T-helper 22 cell (primary cell): ENCODE results near the gene MROH2B.
"Not testable (repeated sequence)": the region's sequence is repeated elsewhere in the genome, so short reads cannot be mapped to it uniquely, and the experiment has no call there.

Experiments used
- DNase-seq: peaks from one replicate; pipeline ENCODE4 v3.0.0-alpha.2; 2020; ENCODE audit warnings: low read depth

The MROH2B gene

DNA sequence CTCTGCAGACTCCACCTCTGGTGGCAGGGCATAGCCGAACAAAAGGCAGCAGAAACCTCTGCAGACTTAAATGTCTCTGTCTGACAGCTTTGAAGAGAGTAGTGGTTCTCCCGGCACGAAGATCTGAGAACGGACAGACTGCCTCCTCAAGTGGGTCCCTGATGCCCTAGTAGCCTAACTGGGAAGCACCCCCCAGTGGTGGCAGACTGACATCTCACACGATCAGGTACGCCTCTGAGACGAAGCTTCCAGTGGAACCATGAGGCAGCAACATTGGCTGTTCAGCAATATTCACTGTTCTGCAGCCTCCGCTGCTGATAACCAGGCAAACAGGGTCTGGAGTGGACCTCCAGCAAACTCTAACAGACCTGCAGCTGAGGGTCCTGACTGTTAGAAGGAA lies 48.5 kb downstream of the MROH2B start:
- DNase-seq = not testable (repeated sequence)

GRCh38 chr5:41012318-41012717 lies 58.8 kb downstream of the MROH2B start:
- no peak for DNase-seq

- DNase-seq = no peak
These were observed 60.6 kb downstream of the MROH2B start for GRCh38 chr5:41010572-41010971.

GRCh38 chr5:41009232-41009631 lies 61.9 kb downstream of the MROH2B start:
- no peak for DNase-seq

GRCh38 chr5:41004931-41005330 lies 66.2 kb downstream of the MROH2B start:
- no peak for DNase-seq

GRCh38 chr5:41003670-41004376 lies 67.3 kb downstream of the MROH2B start:
- no peak for DNase-seq

DNA sequence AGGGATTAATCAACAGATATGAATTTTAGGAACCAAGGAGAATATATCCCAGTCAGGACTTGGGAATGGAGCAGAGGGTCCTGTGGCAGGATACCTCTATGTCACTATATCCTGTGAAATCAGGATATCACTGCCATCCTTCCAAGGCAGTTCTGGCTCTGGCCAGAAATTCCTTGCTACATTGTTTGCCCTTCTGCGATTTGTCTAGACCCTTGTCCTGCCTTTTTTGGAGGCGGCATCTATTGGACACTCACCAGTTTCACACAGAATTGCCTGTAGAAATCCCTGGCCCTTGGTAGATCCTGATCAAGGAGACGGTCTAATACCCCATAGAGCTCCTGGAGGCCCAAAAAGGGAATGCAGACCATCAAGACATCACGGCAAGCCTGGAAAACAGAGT lies 71.2 kb downstream of the MROH2B start:
- no peak for DNase-seq

DNA sequence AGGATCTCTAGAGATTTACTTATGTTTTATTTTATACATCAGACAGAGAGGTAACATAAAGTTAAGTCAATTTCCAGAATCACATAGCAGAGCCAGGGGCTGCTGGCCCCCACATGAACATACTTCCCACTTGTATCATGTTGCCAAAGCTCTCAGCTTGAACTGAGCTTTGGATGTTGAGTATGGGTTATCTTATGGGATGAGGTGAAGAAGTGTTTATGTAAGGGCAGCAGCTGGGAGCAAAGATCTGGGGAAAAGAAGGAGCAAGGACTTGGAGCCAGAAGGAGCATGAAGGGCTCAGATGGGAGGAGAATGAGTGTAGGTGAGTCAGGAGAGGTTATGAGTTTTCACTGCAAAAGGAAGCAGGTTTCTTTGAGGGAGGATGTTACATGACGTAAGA lies 72.0 kb downstream of the MROH2B start:
- no peak for DNase-seq

DNA sequence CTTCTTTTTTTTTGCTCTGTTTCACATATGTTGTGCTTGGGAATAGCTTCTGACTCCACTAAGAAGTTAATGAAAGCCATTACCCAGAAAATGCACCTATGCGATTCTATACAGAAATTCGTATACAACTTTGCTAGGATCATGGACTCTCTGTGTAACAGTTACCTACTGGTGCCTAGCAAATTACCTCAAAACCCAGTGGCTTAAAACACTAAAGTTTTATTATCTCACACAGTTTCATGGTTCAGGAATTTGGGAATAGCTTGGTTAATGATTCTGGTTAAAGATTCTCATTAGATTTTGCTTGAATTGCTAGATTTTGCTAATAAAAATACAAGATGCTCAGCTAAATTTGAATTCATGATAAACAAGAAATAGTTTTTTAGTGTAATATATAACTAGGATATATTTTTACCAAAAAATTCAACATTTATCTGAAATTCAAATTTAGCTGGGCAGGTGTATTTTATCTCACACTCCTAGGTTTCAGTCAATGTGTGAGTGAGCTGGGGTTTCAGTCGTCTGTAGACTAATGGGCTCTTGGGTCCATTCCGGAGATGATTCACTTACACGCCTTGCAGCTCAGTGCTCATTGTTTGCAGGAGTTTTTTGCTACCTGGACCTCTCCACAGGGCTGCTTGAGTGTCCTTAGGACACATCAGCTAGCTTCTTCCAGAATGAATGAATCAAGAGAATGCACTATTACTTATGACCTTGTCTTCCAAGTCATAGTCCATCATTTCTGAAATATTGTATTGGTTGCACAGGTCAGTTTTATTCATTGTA lies 75.1 kb downstream of the MROH2B start:
- DNase-seq = no peak

DNA sequence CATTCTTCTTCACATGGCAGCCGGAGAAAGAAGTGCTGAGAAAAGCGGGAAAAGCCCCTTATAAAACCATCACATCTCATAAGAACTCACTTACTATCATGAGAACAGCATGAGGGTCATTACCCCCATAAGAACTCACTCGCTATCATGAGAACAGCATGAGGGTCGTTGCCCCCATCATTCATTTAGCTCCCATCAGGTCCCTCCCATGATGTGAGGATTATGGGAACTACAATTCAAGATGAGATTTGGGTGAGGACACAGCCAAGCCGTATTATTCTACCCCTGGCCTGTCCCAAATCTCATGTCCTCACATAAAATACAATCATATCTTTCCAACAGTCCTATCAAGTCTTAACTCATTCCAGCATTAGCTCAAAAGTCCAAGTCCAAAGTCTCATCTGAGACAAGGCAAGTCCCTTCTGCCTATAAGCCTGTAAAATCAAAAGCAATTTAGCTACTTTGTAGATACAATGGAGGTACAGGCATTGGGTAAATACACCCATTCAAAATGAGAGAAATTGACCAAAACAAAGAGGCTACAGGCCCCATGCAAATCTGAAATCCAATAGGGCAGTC lies 79.1 kb downstream of the MROH2B start:
- no peak for DNase-seq

DNA sequence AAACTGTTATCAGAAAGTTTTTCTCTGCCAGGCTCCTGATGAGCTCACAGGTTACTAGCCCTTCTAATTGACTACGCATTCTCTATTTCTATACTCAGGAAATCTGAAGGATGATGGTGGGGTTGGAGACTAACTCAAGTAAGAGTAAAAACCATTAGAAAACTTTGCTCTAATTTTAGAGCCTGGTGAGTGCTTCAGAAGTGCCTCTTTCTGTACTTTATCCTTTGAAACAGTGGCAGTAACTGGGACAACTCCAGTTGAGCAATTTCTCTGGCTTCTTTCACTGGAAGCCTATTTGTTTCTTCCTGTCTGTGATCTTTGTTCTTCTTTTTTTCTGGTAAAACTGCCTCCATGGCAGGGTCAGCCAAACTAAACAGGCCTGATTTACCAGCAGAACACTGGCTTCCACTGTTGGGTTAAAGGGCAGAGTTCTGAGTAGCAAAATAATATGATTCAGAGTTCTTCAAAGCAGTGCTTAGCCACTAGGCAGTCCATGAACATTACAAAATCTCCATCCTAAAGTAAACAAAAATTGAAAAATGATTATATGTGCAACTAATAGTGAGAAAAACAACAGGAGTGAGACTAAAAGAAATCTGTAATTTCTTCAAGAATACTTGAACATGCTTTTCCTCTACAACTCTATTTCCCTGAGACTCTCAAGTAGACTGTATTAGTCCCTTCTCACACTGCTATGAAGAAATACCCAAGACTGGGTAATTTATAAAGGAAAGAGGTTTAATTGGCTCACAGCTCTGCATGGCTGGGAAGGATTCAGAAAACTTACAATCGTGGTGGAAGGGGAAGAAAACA lies 79.8 kb downstream of the MROH2B start:
- DNase-seq = no peak

- no peak for DNase-seq
These were observed 82.2 kb downstream of the MROH2B start for GRCh38 chr5:40988746-40989510.

DNA sequence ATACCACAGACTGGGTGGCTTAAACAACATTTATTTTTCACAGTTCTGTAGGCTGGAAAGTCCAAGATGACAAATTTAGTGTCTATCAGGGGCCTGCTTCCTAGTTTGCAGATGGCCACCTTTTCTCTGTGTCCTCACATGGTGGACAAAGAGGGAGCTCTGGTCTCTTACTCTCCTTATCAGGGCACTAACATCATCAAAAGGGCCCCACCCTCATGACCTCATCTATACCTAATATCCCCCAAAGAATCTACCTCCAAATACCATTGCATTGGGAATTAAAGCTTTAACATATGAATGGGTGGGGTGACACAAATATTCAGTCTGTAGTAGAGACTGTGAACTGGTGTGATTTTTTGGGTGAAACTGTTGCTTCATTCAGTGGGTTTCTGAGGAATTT lies 83.8 kb downstream of the MROH2B start:
- no peak for DNase-seq

- DNase-seq = no peak
These were observed 84.5 kb downstream of the MROH2B start for GRCh38 chr5:40986666-40987065.

GRCh38 chr5:40985501-40985900 lies 85.6 kb downstream of the MROH2B start:
- no peak for DNase-seq

DNA sequence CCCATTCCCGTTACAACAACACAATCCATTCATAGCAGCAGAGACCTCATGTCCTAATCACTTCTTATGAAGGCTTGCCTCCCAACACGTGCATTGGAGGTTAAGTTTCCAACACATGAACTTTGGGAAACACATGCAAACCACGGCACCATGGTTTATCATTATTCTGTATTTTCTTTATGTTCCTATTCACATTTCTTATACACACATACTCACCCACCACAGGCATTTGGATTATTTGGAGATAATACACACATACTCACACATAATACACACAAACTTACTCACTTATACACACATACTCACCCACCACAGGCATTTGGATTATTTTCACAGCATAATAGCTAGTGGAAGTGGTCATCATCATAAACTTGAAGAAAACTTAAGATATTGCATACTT lies 86.3 kb downstream of the MROH2B start:
- DNase-seq = no peak

GRCh38 chr5:40983781-40984180 lies 87.4 kb downstream of the MROH2B start:
- DNase-seq = no peak

DNA sequence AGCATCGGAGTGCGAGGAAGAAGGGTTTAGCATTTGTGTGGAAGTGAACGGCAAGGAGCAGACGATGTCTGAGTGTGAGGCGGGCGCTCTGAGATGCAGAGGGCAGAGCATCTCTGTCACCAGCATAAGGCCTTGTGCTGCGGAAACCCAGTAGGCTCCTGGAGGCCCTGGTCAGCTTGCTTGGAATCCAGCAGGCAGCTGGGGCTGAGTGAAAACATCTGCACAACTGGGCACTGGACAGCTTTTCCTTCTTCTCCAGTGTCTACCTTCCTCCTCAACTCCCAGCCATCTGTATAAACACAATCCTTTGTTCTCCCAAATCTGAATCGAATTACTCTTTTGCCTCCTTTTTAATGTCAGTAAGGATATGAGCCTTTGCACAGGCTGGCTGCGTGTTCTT lies 89.7 kb downstream of the MROH2B start:
- no peak for DNase-seq

GRCh38 chr5:40976836-40977235 lies 94.3 kb downstream of the MROH2B start:
- no peak for DNase-seq

GRCh38 chr5:40976041-40976440 lies 95.1 kb downstream of the MROH2B start:
- no peak for DNase-seq

DNA sequence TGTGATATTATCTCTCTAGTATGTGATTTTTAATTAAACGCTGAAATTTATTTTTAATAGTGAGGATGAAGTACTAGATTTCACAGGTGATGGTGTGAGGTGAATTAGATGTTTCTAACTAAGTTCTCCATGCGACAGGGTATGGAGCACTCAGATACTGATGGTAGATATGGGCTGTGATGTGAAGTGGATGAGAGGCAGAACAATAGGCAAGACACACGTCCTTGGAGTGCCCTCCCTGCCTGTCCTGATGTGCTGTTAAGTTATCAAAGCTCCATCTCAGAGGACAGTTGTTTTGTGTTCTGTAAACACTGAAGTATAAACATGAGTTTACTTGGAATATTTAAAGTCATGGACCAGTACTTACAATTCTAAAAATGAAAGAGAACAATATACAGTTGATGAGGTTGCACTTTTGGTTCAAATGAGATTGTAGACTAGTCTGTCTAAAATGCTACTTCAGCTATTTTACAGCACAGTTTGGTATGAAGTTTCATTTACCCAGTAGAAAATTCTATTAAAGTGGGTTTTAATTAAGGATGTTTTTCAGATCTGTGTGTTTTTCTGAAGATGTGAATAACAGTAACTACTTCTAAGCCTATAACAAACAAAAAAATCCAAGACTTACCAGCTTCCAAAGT lies 97.7 kb downstream of the MROH2B start:
- DNase-seq = no peak
